ENCODE data around the gene GALNT13. TPM values are rescaled to one million over a fixed set of nuclear protein-coding genes. Genes with fewer than 3 reads are reported as not detected.

GALNT13 gene
- total and polyA plus RNA-seq, 2 of the 13 experiments (the other 11 are each of a cell fraction or from before 2014, with no cell fraction given) = 1.3 to 5.0 TPM

DNA sequence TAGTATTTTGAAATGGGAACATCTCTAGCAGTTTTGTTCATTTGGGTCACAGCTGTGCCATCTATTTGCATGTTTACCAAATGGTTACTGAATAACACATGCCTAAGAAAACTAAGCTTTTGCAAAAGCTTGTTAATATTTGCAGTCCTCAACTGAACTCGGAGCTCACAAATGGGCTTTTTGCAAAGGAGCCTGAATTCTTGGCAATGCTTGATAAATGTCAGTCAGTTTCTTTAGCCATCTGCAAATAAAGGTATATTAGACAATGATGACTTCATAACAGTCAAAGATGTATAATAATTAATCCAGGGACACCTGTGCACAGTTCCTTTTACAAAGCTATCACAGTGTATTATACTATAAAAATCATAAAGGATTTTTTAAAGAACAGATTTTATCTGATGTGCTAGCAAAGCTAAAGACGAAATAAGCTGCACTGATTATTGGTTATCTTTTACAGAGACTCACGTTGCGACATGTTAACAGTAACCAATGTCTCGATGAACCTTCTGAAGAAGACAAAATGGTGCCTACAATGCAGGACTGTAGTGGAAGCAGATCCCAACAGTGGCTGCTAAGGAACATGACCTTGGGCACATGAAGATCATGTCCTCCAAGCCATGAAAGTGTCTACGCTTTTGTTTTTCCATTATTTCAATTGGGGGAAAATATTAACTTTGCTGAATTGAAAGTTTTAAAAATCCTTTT lies 578.4 kb downstream of the GALNT13 start (continued):
- TF ChIP-seq, protein P1, sequence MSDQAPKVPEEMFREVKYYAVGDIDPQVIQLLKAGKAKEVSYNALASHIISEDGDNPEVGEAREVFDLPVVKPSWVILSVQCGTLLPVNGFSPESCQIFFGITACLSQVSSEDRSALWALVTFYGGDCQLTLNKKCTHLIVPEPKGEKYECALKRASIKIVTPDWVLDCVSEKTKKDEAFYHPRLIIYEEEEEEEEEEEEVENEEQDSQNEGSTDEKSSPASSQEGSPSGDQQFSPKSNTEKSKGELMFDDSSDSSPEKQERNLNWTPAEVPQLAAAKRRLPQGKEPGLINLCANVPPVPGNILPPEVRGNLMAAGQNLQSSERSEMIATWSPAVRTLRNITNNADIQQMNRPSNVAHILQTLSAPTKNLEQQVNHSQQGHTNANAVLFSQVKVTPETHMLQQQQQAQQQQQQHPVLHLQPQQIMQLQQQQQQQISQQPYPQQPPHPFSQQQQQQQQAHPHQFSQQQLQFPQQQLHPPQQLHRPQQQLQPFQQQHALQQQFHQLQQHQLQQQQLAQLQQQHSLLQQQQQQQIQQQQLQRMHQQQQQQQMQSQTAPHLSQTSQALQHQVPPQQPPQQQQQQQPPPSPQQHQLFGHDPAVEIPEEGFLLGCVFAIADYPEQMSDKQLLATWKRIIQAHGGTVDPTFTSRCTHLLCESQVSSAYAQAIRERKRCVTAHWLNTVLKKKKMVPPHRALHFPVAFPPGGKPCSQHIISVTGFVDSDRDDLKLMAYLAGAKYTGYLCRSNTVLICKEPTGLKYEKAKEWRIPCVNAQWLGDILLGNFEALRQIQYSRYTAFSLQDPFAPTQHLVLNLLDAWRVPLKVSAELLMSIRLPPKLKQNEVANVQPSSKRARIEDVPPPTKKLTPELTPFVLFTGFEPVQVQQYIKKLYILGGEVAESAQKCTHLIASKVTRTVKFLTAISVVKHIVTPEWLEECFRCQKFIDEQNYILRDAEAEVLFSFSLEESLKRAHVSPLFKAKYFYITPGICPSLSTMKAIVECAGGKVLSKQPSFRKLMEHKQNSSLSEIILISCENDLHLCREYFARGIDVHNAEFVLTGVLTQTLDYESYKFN (CRISPR knock-in tag; conservative IDR thresholded peaks at IDR 0.05) = peak; percentile 98
- TF ChIP-seq SETDB1 (CRISPR knock-in tag; IDR thresholded peaks at IDR 0.05; ENCODE audit: borderline replicate concordance) = no peak
- no peak; the same call in 1 of the 2 replicates for TF ChIP-seq RBFOX2 (IDR thresholded peaks at IDR 0.05; ENCODE audit: low read depth, low read length)
- no peak for TF ChIP-seq ZNF766 (CRISPR knock-in tag; IDR thresholded peaks at IDR 0.05; ENCODE audit: borderline replicate concordance)
- no peak for TF ChIP-seq RBM22 (optimal IDR thresholded peaks at IDR 0.05; ENCODE audit: low read length)
- TF ChIP-seq IKZF5 (CRISPR knock-in tag; IDR thresholded peaks at IDR 0.05) = no peak; the same call in 1 of the 2 replicates
- no peak for TF ChIP-seq ZNF530 (CRISPR knock-in tag; IDR thresholded peaks at IDR 0.05; ENCODE audit: low read depth)
- TF ChIP-seq, protein P2, sequence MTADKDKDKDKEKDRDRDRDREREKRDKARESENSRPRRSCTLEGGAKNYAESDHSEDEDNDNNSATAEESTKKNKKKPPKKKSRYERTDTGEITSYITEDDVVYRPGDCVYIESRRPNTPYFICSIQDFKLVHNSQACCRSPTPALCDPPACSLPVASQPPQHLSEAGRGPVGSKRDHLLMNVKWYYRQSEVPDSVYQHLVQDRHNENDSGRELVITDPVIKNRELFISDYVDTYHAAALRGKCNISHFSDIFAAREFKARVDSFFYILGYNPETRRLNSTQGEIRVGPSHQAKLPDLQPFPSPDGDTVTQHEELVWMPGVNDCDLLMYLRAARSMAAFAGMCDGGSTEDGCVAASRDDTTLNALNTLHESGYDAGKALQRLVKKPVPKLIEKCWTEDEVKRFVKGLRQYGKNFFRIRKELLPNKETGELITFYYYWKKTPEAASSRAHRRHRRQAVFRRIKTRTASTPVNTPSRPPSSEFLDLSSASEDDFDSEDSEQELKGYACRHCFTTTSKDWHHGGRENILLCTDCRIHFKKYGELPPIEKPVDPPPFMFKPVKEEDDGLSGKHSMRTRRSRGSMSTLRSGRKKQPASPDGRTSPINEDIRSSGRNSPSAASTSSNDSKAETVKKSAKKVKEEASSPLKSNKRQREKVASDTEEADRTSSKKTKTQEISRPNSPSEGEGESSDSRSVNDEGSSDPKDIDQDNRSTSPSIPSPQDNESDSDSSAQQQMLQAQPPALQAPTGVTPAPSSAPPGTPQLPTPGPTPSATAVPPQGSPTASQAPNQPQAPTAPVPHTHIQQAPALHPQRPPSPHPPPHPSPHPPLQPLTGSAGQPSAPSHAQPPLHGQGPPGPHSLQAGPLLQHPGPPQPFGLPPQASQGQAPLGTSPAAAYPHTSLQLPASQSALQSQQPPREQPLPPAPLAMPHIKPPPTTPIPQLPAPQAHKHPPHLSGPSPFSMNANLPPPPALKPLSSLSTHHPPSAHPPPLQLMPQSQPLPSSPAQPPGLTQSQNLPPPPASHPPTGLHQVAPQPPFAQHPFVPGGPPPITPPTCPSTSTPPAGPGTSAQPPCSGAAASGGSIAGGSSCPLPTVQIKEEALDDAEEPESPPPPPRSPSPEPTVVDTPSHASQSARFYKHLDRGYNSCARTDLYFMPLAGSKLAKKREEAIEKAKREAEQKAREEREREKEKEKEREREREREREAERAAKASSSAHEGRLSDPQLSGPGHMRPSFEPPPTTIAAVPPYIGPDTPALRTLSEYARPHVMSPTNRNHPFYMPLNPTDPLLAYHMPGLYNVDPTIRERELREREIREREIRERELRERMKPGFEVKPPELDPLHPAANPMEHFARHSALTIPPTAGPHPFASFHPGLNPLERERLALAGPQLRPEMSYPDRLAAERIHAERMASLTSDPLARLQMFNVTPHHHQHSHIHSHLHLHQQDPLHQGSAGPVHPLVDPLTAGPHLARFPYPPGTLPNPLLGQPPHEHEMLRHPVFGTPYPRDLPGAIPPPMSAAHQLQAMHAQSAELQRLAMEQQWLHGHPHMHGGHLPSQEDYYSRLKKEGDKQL (CRISPR knock-in tag; IDR thresholded peaks at IDR 0.05; ENCODE audit: low read depth) = peak; percentile 66; the same call in 1 of the 2 replicates
- TF ChIP-seq ZNF280B (CRISPR knock-in tag; IDR thresholded peaks at IDR 0.05; ENCODE audit: borderline replicate concordance) = no peak
- no peak for TF ChIP-seq ZNF160 (CRISPR knock-in tag; IDR thresholded peaks at IDR 0.05)
- no peak for TF ChIP-seq GATAD1 (CRISPR knock-in tag; IDR thresholded peaks at IDR 0.05)
- TF ChIP-seq MEIS2 (CRISPR knock-in tag; IDR thresholded peaks at IDR 0.05) = no peak
